Measurements from ENCODE around the gene PALLD. TPM values are rescaled to one million over a fixed set of nuclear protein-coding genes. Genes with fewer than 3 reads are reported as not detected.
A peak's percentile ranks its signal among the peaks of the same experiment; 100 is the strongest.
"Not testable (repeated sequence)": the region's sequence is repeated elsewhere in the genome, so short reads cannot be mapped to it uniquely, and the experiment has no call there.

PALLD gene
- polyA plus RNA-seq, 1 donor = 182 TPM

GRCh38 chr4:168711197-168712140 lies 214.6 kb downstream of the PALLD start:
- no peak for DNase-seq

DNA sequence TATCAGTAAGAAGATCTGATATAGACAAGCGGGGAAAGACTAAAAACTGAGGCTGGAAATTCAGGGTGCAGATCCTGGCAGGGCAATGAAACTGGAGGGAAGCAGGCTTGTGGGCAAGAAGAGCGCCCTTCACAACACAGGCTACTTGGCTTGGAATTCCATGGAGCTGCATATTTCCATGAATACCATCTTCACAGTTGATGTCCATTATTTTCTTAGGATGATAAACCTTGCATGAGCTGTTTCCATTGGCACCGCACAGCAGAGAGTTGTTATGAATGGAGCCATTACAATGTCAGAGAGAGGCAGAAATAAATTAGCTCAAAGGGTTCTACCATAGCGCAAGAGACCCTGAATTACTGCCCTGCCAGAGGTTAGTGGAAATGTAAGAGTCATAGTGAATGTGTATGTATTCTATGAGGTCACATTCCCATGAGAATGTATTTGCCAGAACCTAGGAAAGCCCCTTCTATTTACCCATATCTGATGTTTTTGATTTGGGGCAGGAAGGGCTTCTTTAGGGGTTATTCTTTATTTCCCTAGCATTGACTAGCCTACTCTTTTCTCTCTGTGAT lies 215.6 kb downstream of the PALLD start:
- DNase-seq = no peak

DNA sequence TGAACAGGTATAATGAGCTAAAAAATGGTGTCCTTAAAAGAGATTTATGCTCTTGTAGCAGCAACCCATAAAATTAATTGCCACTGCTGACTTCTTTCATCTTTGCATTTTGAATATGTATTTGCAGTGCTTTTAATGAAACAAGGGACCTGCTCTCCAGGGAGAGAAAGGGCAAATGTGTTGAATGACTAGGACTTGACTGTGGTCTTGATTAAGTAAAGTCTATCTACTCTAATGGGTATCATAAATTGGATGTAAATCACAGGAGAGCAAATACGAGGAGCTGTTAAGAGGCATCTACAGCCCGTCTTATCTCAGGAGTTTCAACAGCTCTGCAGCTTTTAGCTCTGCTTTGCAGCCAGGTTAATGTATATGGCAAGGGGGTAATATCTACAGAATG lies 216.4 kb downstream of the PALLD start:
- DNase-seq = no peak

DNA sequence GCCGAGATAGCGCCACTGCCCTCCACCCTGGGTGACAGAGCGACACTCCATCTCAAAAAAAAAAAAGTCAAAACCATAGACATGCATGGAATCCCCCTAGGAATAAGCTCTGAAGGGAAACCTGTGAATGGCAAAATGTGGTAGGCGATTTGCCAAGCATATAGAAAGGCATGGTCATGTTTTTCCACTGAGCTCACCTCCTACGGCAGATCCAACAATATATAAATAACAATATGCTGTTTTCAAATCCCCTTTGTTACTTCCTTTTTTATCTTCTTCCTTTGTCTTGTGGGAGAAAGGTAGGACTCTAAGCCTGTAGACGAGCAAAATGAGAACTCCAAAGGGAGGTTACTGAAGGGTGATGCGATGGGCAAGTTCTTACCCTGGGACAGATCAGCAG lies 219.0 kb downstream of the PALLD start:
- no peak for DNase-seq

DNA sequence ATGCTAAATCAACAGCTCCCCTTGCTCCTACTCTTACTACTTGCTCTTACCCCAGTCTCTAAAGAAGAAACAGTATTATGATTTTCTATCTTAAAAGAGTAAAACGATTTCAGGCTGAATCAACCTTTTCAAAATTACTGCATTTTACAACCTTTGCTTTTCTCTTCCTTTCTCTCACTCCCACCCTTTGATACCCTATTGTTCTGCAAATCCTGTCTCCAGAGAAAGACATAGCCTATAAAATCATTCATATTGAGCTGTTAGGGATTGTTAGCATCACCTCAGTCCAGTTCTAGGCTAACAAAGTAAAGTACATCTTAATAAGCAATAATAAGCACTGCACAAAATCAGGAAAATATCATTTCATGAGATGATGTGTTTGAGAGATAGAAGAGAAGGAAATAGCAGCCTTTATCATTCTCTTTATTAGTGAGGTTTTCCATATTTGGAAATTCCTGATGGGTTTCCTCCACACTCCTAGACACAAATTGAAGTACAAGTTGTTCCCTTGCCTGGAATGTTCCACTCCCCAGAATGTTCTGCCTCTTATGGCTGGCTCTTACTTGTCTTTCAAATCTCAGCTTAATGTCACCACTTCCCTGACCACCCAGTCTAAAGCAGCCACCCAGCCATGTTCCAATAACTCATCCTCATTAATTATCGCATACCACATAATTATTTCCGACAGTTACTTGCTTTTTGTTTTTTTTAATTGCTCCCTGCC lies 219.7 kb downstream of the PALLD start:
- DNase-seq = no peak

GRCh38 chr4:168717847-168718246 lies 221.0 kb downstream of the PALLD start:
- DNase-seq = no peak

DNA sequence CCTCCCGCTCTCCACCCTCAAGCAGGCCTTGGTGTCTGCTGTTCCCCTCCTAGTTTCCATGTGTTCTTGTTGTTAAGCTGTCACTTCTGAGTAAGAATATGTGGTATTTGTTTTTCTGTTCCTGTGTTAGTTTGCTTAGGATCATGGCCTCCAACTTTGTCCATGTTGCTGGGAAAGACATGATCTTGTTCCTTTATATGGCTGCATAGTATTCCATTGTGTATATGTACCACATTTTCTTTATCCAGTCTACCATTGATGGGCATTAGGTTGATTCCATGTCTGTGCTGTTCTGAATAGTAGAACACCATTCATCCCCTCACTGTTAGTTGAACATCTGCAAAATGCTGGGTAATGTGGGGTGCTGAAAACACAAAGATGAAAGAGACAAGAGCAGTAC lies 222.9 kb downstream of the PALLD start:
- no peak for DNase-seq

DNA sequence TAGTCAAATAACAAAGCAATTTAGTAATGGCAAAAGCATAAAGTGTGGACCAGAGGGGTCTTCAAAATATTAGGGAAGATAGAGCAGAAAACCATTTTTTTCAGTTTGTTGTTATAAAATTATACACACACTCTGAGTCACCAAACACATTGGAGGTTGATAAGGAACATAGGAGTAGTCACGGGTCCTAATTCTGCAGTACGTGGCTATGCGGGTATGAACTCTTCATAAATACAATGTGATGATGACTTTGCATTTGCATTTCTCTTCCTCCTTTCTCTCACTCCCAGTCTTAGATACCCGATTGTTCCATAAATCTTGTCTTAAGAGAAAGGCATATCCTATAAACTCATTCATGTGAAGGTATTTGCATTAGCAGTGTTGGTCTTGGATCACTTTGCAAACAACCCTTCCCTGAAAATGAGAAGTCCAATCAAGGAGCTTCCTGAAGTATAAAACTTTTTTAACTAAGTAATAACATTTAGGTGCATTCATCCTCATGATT lies 223.6 kb downstream of the PALLD start:
- no peak for DNase-seq

GRCh38 chr4:168722391-168722790 lies 225.5 kb downstream of the PALLD start:
- DNase-seq = no peak

- DNase-seq = no peak
Measured at GRCh38 chr4:168723020-168723419, 226.2 kb downstream of the PALLD start.

- DNase-seq = no peak
Measured at GRCh38 chr4:168723569-168723968, 226.7 kb downstream of the PALLD start.

DNA sequence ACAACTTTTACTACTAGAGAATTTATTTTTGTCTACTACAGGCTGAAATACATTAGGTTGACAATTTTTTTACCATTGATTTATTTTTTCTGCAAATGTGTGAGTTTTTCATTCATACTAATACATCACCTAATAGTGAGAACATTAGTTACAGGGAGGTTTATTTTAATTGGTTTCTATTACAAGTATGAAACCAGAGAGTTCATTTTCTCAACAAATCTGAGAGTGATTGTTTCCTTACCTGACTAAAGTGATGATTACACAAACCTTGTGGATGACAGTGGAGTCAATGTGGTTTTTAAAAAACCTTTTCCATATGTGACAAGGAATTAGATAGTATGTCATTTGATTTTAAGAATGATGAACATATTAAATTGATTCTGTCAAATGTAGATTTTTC lies 227.4 kb downstream of the PALLD start:
- no peak for DNase-seq

DNA sequence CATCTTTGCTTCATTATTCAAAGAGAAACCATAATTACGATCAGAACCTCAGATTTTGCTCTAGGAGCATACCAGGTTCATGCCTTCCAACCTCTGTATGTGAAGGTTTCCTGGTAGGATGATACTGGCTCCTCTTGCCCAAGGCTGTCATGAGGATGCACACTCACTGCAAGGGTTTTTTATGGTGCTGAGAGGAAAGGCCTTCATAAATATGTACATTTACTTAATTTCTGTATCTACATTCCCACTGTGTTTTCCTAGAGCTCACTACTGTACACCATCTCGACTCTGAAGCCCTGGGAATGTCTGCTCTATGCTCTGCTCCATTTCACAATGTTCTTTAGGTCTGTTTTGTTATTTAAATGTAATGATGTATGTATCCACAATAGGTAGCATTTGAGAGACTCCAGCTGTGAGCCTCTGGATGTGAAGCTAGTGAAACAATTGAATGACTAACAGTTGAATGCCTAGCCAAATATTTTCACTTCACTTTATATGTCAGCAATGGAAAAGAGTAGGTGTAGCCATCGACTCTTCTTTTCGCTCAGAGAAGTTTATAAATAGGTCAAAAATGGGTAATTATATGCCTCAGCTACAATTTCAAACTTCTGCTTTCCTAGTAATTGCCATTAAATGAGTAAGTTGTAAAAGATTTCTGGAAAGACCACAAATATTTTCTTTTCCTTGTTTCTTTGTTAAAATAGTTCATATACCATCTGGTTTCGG lies 228.0 kb downstream of the PALLD start:
- DNase-seq = no peak

DNA sequence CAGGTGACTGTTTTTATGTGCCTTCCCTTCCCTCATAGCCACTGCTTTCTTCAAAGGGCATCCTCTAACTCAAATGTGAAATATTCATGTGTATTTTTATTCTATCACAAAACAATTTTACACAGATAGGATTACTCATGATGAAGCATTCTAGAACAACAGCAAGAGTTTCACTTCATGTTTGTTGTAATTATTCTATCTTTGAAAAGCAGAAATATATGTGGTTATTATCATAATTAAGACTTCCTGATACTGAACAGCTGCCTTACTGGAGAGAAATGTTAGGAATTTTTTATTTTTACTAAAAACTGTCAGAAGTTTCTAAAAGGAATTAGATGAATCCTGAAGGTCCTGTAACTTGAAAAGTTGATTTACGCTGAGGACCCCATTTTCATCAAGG lies 229.1 kb downstream of the PALLD start:
- no peak for DNase-seq

DNA sequence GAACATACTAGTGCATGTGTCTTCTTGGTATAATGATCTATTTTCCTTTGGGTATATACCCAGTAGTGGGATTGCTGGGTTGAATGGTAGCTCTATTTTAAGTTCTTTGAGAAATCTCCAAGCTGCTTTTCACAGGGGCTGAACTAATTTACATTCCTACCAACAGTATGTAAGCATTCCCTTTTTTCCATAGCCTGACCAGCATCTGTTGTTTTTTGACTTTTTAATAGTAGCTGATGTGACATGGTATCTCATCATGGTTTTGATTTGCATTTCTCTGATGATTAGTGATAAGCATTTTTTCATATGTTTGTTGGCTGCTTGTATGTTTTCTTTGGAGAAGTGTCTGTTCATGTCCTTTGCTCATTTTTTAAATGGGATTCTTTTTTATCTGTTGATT lies 230.3 kb downstream of the PALLD start:
- not testable (repeated sequence) for DNase-seq

DNA sequence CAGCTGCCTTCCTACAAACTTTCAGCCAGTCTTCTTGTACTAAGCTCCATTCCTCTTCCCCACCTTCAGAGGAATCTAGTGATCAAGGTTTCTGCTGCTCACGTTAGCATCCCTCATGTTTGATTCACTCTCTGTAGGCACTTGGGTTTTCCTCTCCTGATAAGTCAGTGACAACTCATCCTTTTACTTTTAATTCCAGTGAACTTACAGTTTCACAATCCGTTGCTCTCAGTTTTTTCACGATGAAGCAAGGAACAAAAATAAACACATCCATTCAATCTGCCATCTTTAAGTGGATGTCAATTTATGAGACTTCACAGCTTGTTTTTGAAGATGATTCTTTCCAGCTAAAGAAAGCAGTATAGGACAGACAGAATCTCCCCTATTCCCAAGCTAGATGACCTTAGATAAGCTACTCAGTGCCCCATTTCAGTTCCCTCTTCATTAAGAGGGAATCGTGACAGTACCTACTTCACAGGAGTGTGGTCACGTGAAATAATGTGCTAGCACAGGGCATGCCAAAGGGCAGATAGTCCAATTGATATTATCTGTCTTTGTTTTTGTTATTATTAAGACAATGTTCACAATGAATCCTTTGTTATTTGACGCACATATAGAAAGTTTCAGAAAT lies 234.3 kb downstream of the PALLD start:
- DNase-seq = no peak

- DNase-seq = no peak
Measured at GRCh38 chr4:168731706-168732414, 235.0 kb downstream of the PALLD start.

- no peak for DNase-seq
Measured at GRCh38 chr4:168732714-168733113, 235.9 kb downstream of the PALLD start.

GRCh38 chr4:168734703-168735678 lies 238.1 kb downstream of the PALLD start:
- DNase-seq = peak; percentile 66

GRCh38 chr4:168735735-168736134 lies 238.9 kb downstream of the PALLD start:
- DNase-seq = no peak

Data from hindlimb muscle (tissue), 1 donor.